Vagina (tissue), 2 donors: ENCODE measurements around the gene GATAD2A. TPM values are rescaled to one million over a fixed set of nuclear protein-coding genes. Genes with fewer than 3 reads are reported as not detected.

Experiments used
- DNase-seq, 2 donors: peaks; one replicate each; pipeline ENCODE4 v3.0.0-alpha.2; 2017; ENCODE audit errors: extremely low spot score in 2 of 2
- H3K27ac ChIP-seq: fragments of 200-600 bp; sonication (generic); one replicate; pipeline ENCODE4 v1.5.1; 2019
- H3K27me3 ChIP-seq: fragments of 200-600 bp; sonication (generic); one replicate; pipeline ENCODE4 v1.5.1; 2019
- H3K36me3 ChIP-seq, 2 donors: fragments of 200-600 bp; sonication (generic); one replicate each; pipeline ENCODE4 v1.5.1; 2017 to 2019
- H3K4me1 ChIP-seq: fragments of 200-600 bp; sonication (generic); one replicate; pipeline ENCODE4 v1.5.1; 2019
- H3K4me3 ChIP-seq, 2 donors: fragments of 200-600 bp; sonication (generic); 1 replicate in 1 of 2; 2 replicates in 1 of 2; pipeline ENCODE4 v1.5.1; 2016 to 2019
- H3K9me3 ChIP-seq: fragments of 200-600 bp; sonication (generic); one replicate; pipeline ENCODE4 v1.5.1; 2019
- POLR2A ChIP-seq, 2 donors: fragments of 450-650 bp; IDR thresholded peaks; one replicate each; pipeline ENCODE4 v1.6.1; 2017; ENCODE audit warnings: antibody characterized with exemption in 2 of 2, mild to moderate bottlenecking in 2 of 2, moderate library complexity in 2 of 2
- POLR2AphosphoS5 ChIP-seq, 2 donors: sonication (generic); formaldehyde crosslinking; IDR thresholded peaks; one replicate each; pipeline ENCODE4 v1.9.0; 2017; ENCODE audit warnings: antibody characterized with exemption in 2 of 2, mild to moderate bottlenecking in 2 of 2, low read depth in 1 of 2; ENCODE audit not compliant: insufficient read depth in 1 of 2
- intact Hi-C: fragments of 100-400 bp; cut with DNase I; formaldehyde crosslinking; loops from one replicate; pipeline ENCODE4 v1.15.1; 2023
- total RNA-seq: library from RNA; depleted of rRNA; stranded (reverse); fragments of >200 nt; gene quantifications from one replicate; pipeline ENCODE4 v1.2.3, GENCODE V29; 2016
- TF ChIP-seq, protein P1 (sequence below), 3 experiments: fragments of 450-650 bp in 2 of 3; fragments of 200-600 bp in 1 of 3; sonication (generic) in 1 of 3; IDR thresholded peaks; one replicate each; pipeline ENCODE4 v1.5.1; 2017 to 2019; ENCODE audit warnings: antibody characterized with exemption in 3 of 3, mild to moderate bottlenecking in 2 of 3, moderate library complexity in 2 of 3

Gene GATAD2A
- total RNA-seq, 1 donor from 2014 or later: 49.6 TPM

- Histone ChIP-seq H3K36me3 (no peaks in the 10 kb centered on the region), H3K4me3 (peak overlapping the region; percentile 29 to 42), H3K9me3 (no peaks in the 10 kb centered on the region), H3K4me1 (peaks cover 37% of the 10 kb centered on the region), H3K27me3 (no peaks in the 10 kb centered on the region), H3K27ac (no peak overlapping the region)
- no peak for DNase-seq
- intact Hi-C loops: loop anchor here (2.0 to 10.0 kb wide), 2 partner anchors 78 to 736 kb away; no protein-coding TSS in a partner anchor
- TF ChIP-seq POLR2AphosphoS5 (IDR thresholded peaks at IDR 0.05; ENCODE audit: insufficient read depth in 1 of 2, low read depth in 1 of 2): no peak
- TF ChIP-seq POLR2A (IDR thresholded peaks at IDR 0.05): no peak
- TF ChIP-seq, protein P1, sequence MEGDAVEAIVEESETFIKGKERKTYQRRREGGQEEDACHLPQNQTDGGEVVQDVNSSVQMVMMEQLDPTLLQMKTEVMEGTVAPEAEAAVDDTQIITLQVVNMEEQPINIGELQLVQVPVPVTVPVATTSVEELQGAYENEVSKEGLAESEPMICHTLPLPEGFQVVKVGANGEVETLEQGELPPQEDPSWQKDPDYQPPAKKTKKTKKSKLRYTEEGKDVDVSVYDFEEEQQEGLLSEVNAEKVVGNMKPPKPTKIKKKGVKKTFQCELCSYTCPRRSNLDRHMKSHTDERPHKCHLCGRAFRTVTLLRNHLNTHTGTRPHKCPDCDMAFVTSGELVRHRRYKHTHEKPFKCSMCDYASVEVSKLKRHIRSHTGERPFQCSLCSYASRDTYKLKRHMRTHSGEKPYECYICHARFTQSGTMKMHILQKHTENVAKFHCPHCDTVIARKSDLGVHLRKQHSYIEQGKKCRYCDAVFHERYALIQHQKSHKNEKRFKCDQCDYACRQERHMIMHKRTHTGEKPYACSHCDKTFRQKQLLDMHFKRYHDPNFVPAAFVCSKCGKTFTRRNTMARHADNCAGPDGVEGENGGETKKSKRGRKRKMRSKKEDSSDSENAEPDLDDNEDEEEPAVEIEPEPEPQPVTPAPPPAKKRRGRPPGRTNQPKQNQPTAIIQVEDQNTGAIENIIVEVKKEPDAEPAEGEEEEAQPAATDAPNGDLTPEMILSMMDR (IDR thresholded peaks at IDR 0.05): no peak
These were observed 133.3 kb downstream of the GATAD2A start for GRCh38 chr19:19538785-19539166.

GRCh38 chr19:19539698-19540063 is 134.2 kb downstream of the GATAD2A start:
- no peaks in the 10 kb centered on the region for H3K27me3 ChIP-seq
- H3K27ac ChIP-seq: no peak overlapping the region
- TF ChIP-seq, protein P1 (IDR thresholded peaks at IDR 0.05): no peak
- no peak for TF ChIP-seq POLR2AphosphoS5 (IDR thresholded peaks at IDR 0.05; ENCODE audit: insufficient read depth in 1 of 2, low read depth in 1 of 2)
- no peak for TF ChIP-seq POLR2A (IDR thresholded peaks at IDR 0.05)
- intact Hi-C loops: loop anchor here (2.0 to 10.0 kb wide), 3 partner anchors 77 to 735 kb away; no protein-coding TSS in a partner anchor
- no peaks in the 10 kb centered on the region for H3K36me3 ChIP-seq
- H3K4me3 ChIP-seq: no peak overlapping the region
- no peaks in the 10 kb centered on the region for H3K9me3 ChIP-seq
- H3K4me1 ChIP-seq: peaks cover 37% of the 10 kb centered on the region
- DNase-seq: no peak

DNA sequence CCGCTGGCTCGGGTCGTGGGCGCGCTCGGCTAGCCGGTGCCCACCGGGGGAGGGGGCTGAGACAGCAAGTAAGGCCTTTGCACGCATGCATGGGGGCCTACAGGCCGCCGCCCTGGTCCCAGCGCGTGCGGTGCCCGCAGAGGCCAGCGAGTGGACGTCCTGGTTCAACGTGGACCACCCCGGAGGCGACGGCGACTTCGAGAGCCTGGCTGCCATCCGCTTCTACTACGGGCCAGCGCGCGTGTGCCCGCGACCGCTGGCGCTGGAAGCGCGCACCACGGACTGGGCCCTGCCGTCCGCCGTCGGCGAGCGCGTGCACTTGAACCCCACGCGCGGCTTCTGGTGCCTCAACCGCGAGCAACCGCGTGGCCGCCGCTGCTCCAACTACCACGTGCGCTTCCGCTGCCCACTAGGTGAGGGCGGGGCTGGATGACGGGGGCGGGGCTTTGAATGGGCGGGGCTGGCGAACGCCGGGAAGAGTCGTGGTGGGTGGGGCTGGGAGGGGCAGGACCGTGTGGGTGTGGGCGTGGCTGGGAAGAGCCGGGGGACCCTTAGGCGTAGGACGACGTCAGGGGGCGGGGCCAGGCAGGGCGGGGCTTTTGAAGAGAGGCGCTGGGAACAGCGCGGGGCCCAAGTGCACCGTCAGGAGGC is 134.7 kb downstream of the GATAD2A start:
- TF ChIP-seq POLR2A (IDR thresholded peaks at IDR 0.05): no peak
- TF ChIP-seq, protein P1 (IDR thresholded peaks at IDR 0.05): no peak
- no peak for TF ChIP-seq POLR2AphosphoS5 (IDR thresholded peaks at IDR 0.05; ENCODE audit: insufficient read depth in 1 of 2, low read depth in 1 of 2)
- no peaks in the 10 kb centered on the region for H3K27me3 ChIP-seq
- no peaks in the 10 kb centered on the region for H3K9me3 ChIP-seq
- no peaks in the 10 kb centered on the region for H3K36me3 ChIP-seq
- peaks cover 37% of the 10 kb centered on the region for H3K4me1 ChIP-seq
- DNase-seq: no peak
- H3K27ac ChIP-seq: no peak overlapping the region
- intact Hi-C loops: loop anchor here (10.0 kb wide), 1 partner anchor 415 kb away; no protein-coding TSS in a partner anchor
- peak overlapping the region; percentile 16 to 21 for H3K4me3 ChIP-seq

- peak overlapping the region; percentile 16 to 21 for H3K4me3 ChIP-seq
- DNase-seq: no peak
- intact Hi-C loops: loop anchor here (10.0 kb wide), 1 partner anchor 414 kb away; no protein-coding TSS in a partner anchor
- TF ChIP-seq, protein P1 (IDR thresholded peaks at IDR 0.05): no peak
- TF ChIP-seq POLR2A (IDR thresholded peaks at IDR 0.05): no peak
- H3K9me3 ChIP-seq: no peaks in the 10 kb centered on the region
- peaks cover 37% of the 10 kb centered on the region for H3K4me1 ChIP-seq
- no peak overlapping the region for H3K27ac ChIP-seq
- no peaks in the 10 kb centered on the region for H3K27me3 ChIP-seq
- no peaks in the 10 kb centered on the region for H3K36me3 ChIP-seq
These were observed 135.4 kb downstream of the GATAD2A start for GRCh38 chr19:19540715-19541515.
